Lung (tissue), 12 donors: ENCODE results near the gene BRF1. TPM values are rescaled to one million over a fixed set of nuclear protein-coding genes. Genes with fewer than 3 reads are reported as not detected.

Source experiments
- ATAC-seq: fragments of 200-7000 bp; cut with Tn5 transposase; one replicate; pipeline ENCODE4 v1.9.1; 2020; ENCODE audit warnings: moderate number of reproducible peaks; ENCODE audit not compliant: insufficient read depth, low FRiP score
- DNase-seq, 3 donors: peaks; one replicate each; pipeline ENCODE4 v3.0.0-alpha.2; 2013 to 2017
- H3K27ac ChIP-seq, 2 donors: one replicate each; pipeline ENCODE4 v1.5.1; 2013; ENCODE audit warnings: mild to moderate bottlenecking in 2 of 2, moderate library complexity in 2 of 2, control low read depth in 1 of 2, inconsistent platforms in 1 of 2, low read depth in 1 of 2, low read length in 1 of 2
- H3K27me3 ChIP-seq, 3 donors: one replicate each; pipeline ENCODE4 v1.5.1; 2013; ENCODE audit warnings: low read length in 2 of 3; ENCODE audit not compliant: control insufficient read depth in 3 of 3, insufficient read depth in 3 of 3
- H3K36me3 ChIP-seq, 4 donors: one replicate each; pipeline ENCODE4 v1.5.1; 2013; ENCODE audit warnings: low read length in 4 of 4, mild to moderate bottlenecking in 1 of 4, moderate library complexity in 1 of 4; ENCODE audit not compliant: control insufficient read depth in 4 of 4, insufficient read depth in 4 of 4
- H3K4me1 ChIP-seq, 5 donors: one replicate each; pipeline ENCODE4 v1.5.1; 2013; ENCODE audit warnings: low read length in 5 of 5, mild to moderate bottlenecking in 2 of 5, moderate library complexity in 1 of 5; ENCODE audit not compliant: control insufficient read depth in 5 of 5, insufficient read depth in 5 of 5
- H3K4me3 ChIP-seq: one replicate; pipeline ENCODE4 v1.5.1; 2013; ENCODE audit warnings: mild to moderate bottlenecking, control low read depth, moderate library complexity
- H3K9ac ChIP-seq, 2 donors: one replicate each; pipeline ENCODE4 v1.5.1; 2013; ENCODE audit warnings: low read length in 2 of 2, control low read depth in 1 of 2; ENCODE audit not compliant: insufficient read depth in 1 of 2
- H3K9me3 ChIP-seq, 4 donors: one replicate each; pipeline ENCODE4 v1.5.1; 2013; ENCODE audit warnings: low read length in 3 of 4, mild to moderate bottlenecking in 1 of 4, moderate library complexity in 1 of 4; ENCODE audit not compliant: control insufficient read depth in 4 of 4, insufficient read depth in 3 of 4
- CTCF ChIP-seq: IDR thresholded peaks from 2 replicates; pipeline ENCODE4 v1.5.1; 2012; ENCODE audit warnings: mild to moderate bottlenecking; ENCODE audit errors: control extremely low read depth, extremely low read depth
- WGBS, 2 donors: extraction: QIAGEN DNeasy Blood & Tissue Kit; methylation state at CpG; one replicate each; pipeline ENCODE4 v1.1.7; 2013; 5-methylcytosine and 5-hydroxymethylcytosine counted together
- polyA plus RNA-seq, 2 donors: library from polyadenylated mRNA; stranded (reverse); fragments of 200-250 nt; gene quantifications; one replicate each; pipeline ENCODE4 v1.2.1, GENCODE V29; 2013
- total RNA-seq, 2 donors: library from RNA; depleted of rRNA in 1 of 2; stranded (reverse); fragments of >200 nt in 1 of 2; gene quantifications; one replicate each; pipeline ENCODE4 v1.2.1, GENCODE V29; 2014 to 2021
- donor health status: control.
- donor health status: control.
- donor health status: Bipolar disorder and iron deficiency.
- donor health status: healthy.
- donor health status: DM: yes; HTN: yes; CAD: no.

The BRF1 gene
- total and polyA plus RNA-seq, 4 donors = 14.2 to 55.3 (median 37.2) TPM

GRCh38 chr14:105311838-105312237, 11.0 kb upstream of the BRF1 start:
- no peak for TF ChIP-seq CTCF
- Histone ChIP-seq H3K4me3 (no peak overlapping the region), H3K36me3 (no peaks in the 10 kb centered on the region), H3K9ac (no peak overlapping the region), H3K4me1 (peaks cover 0 to 24% (median 16%) of the 10 kb centered on the region in 5 donors), H3K27ac (no peak overlapping the region), H3K27me3 (no peaks in the 10 kb centered on the region), H3K9me3 (no peaks in the 10 kb centered on the region)
- DNase-seq (no peak), ATAC-seq (no peak)
- WGBS, 2 donors = 88 to 90% methylated on average over 12 of the region's 12 CpGs

- DNase-seq (no peak), ATAC-seq (no peak)
- H3K9me3 ChIP-seq = no peaks in the 10 kb centered on the region
- no peak for TF ChIP-seq CTCF
- H3K9ac ChIP-seq = no peak overlapping the region
- 95 to 97% methylated on average over 8 of the region's 8 CpGs for WGBS, 2 donors
- no peaks in the 10 kb centered on the region for H3K36me3 ChIP-seq
- H3K4me3 ChIP-seq = no peak overlapping the region
- peaks cover 0 to 16% (median 11%) of the 10 kb centered on the region in 5 donors for H3K4me1 ChIP-seq
- no peaks in the 10 kb centered on the region for H3K27me3 ChIP-seq
- no peak overlapping the region for H3K27ac ChIP-seq
Measured at GRCh38 chr14:105309371-105309770, 8.6 kb upstream of the BRF1 start.

- no peak for ATAC-seq
- Histone ChIP-seq H3K27ac (no peak overlapping the region), H3K4me1 (peaks cover 0 to 2% (median 0%) of the 10 kb centered on the region in 5 donors), H3K27me3 (no peaks in the 10 kb centered on the region), H3K36me3 (no peaks in the 10 kb centered on the region), H3K9me3 (no peaks in the 10 kb centered on the region), H3K9ac (no peak overlapping the region), H3K4me3 (no peak overlapping the region)
- no peak for DNase-seq
- TF ChIP-seq CTCF = no peak
- WGBS, 2 donors = 86 to 92% methylated on average over 4 of the region's 4 CpGs
Measured at GRCh38 chr14:105307052-105307727, 6.4 kb upstream of the BRF1 start.

GRCh38 chr14:105305791-105306190, 5.0 kb upstream of the BRF1 start:
- H3K9ac ChIP-seq = no peak overlapping the region
- DNase-seq = no peak
- no peak for ATAC-seq
- no peak for TF ChIP-seq CTCF
- H3K9me3 ChIP-seq = no peaks in the 10 kb centered on the region
- H3K4me1 ChIP-seq = peaks cover 0 to 4% (median 0%) of the 10 kb centered on the region in 5 donors
- no peaks in the 10 kb centered on the region for H3K27me3 ChIP-seq
- no peak overlapping the region for H3K4me3 ChIP-seq
- WGBS, 2 donors = 80 to 83% methylated on average over 9 of the region's 9 CpGs
- H3K27ac ChIP-seq = no peak overlapping the region
- H3K36me3 ChIP-seq = no peaks in the 10 kb centered on the region
